ENCODE results near the gene NUP50.

GRCh38 chr22:45166932-45167331, 3.2 kb downstream of the NUP50 start:
- TF ChIP-seq CTCF (conservative IDR thresholded peaks at IDR 0.05 in 1 of 2, IDR thresholded peaks at IDR 0.05 in 1 of 2; ENCODE audit: low read depth in 1 of 2, low read length in 2 of 2) (no peak), EZH2 (IDR thresholded peaks at IDR 0.05; ENCODE audit: low read length, missing control alignments) (no peak)

Measured in fibroblast of lung (primary cell).